ENCODE results near the gene CCDC124.

GRCh38 chr19:17967257-17968051 lies 34.6 kb downstream of the CCDC124 start:
- TF ChIP-seq CTCF (IDR thresholded peaks at IDR 0.05; ENCODE audit: low read length), result no peak
- TF ChIP-seq EZH2 (IDR thresholded peaks at IDR 0.05; ENCODE audit: borderline replicate concordance, low read length), result no peak

Data from OCI-LY1 (cell line).